HCT116 (cell line): Measurements from ENCODE around the gene BRD3OS. TPM values are rescaled to one million over a fixed set of nuclear protein-coding genes. Genes with fewer than 3 reads are reported as not detected.

Experiments used
- ATAC-seq: fragments of 200-7000 bp; cut with Tn5 transposase; 2 replicates; pipeline ENCODE4 v1.9.1; 2020; ENCODE audit warnings: mild to moderate bottlenecking, moderate library complexity
- BruUV-seq: library from RNA; stranded (reverse); fragments of 400-500 nt; replicated peaks from 2 replicates; lab custom pipeline; 2021; lab: Mats Ljungman, UMichigan
- CTCF ChIA-PET: fragments of 300-600 bp; sonication (Branson Sonifier 250); formaldehyde crosslinking; loops from one replicate; lab custom pipeline; 2021; ENCODE audit warnings: antibody characterized with exemption; lab: Charles Lee
- POLR2A ChIA-PET: fragments of 300-600, 350-600 bp; sonication (Branson Sonifier 250); formaldehyde crosslinking; loops from one replicate; lab custom pipeline; 2021; ENCODE audit warnings: antibody characterized with exemption; lab: Charles Lee
- RAD21 ChIA-PET, 2 experiments: fragments of 300-600 bp; sonication (Branson Sonifier 250); formaldehyde crosslinking; loops; one replicate each; lab custom pipeline; 2023; ENCODE audit warnings: low total read pairs in 2 of 2; ENCODE audit not compliant: uncharacterized antibody in 2 of 2, unreplicated experiment in 2 of 2, low non-redundant PET in 1 of 2; lab: Charles Lee
- DNase-seq: peaks from one replicate; pipeline ENCODE4 v3.0.0-alpha.2; 2010; ENCODE audit warnings: low read depth, low spot score
- H2AFZ ChIP-seq: fragments of 200-600 bp; shearing (Covaris generic), sonication (generic); 2 replicates; pipeline ENCODE4 v1.6.1; 2017; ENCODE audit warnings: low read depth, mixed run types, mixed read lengths, antibody characterized with exemption, low read length; ENCODE audit not compliant: poor library complexity, severe bottlenecking
- H3K27ac ChIP-seq: 2 replicates; pipeline ENCODE4 v1.5.1; 2012; ENCODE audit warnings: low read depth, low read length
- H3K27me3 ChIP-seq: fragments of 200-600 bp; sonication (generic); 2 replicates; pipeline ENCODE4 v1.6.1; 2016; ENCODE audit warnings: mixed run types, low read length, mixed read lengths; ENCODE audit not compliant: insufficient read depth
- H3K36me3 ChIP-seq, 2 experiments: fragments of 200-500 bp in 1 of 2; fragments of 200-600 bp in 1 of 2; sonication (Bioruptor generic) in 1 of 2; sonication (generic) in 1 of 2; 2 replicates each; pipeline versions ENCODE4 v1.5.1 to v1.6.1; 2014 to 2016; ENCODE audit warnings: low read length in 2 of 2, inconsistent platforms in 1 of 2, mixed read lengths in 1 of 2, mixed run types in 1 of 2; ENCODE audit not compliant: insufficient read depth in 2 of 2, control insufficient read depth in 1 of 2
- H3K4me1 ChIP-seq, 2 experiments: fragments of 200-600 bp in 1 of 2; sonication (generic) in 1 of 2; 2 replicates each; pipeline versions ENCODE4 v1.5.1 to v1.6.1; 2012 to 2017; ENCODE audit warnings: low read length in 2 of 2, inconsistent platforms in 1 of 2, mild to moderate bottlenecking in 1 of 2, mixed read lengths in 1 of 2, mixed run types in 1 of 2, moderate library complexity in 1 of 2; ENCODE audit not compliant: insufficient read depth in 2 of 2, control insufficient read depth in 1 of 2
- H3K4me2 ChIP-seq: fragments of 200-600 bp; sonication (generic); 2 replicates; pipeline ENCODE4 v1.6.1; 2017; ENCODE audit warnings: mixed run types, low read length, mixed read lengths
- H3K4me3 ChIP-seq, 2 experiments: fragments of 200-600 bp in 1 of 2; sonication (generic) in 1 of 2; replicated peaks in 1 of 2; 2 replicates each; pipeline ENCODE4 v1.5.1; 2011 to 2016; ENCODE audit warnings: low read length in 2 of 2, control low read depth in 1 of 2, low read depth in 1 of 2, mild to moderate bottlenecking in 1 of 2, mixed read lengths in 1 of 2, mixed run types in 1 of 2
- H3K79me2 ChIP-seq: fragments of 200-600 bp; sonication (generic); 2 replicates; pipeline ENCODE4 v1.6.1; 2017; ENCODE audit warnings: mild to moderate bottlenecking, mixed run types, low read length, moderate library complexity, mixed read lengths; ENCODE audit not compliant: insufficient read depth
- H3K9ac ChIP-seq: fragments of 200-600 bp; sonication (generic); 2 replicates; pipeline ENCODE4 v1.6.1; 2016; ENCODE audit warnings: low read length, mixed read lengths
- H3K9me2 ChIP-seq: fragments of 200-600 bp; sonication (generic), shearing (Covaris generic); 2 replicates; pipeline ENCODE4 v1.6.1; 2017; ENCODE audit warnings: mixed run types, mild to moderate bottlenecking, moderate library complexity; ENCODE audit not compliant: insufficient read depth
- H3K9me3 ChIP-seq, 2 experiments: fragments of 200-500 bp in 1 of 2; fragments of 200-600 bp in 1 of 2; sonication (Bioruptor generic) in 1 of 2; sonication (generic) in 1 of 2; 2 replicates each; pipeline ENCODE4 v1.6.1; 2014 to 2017; ENCODE audit warnings: low read length in 2 of 2, mixed read lengths in 2 of 2, inconsistent platforms in 1 of 2, low read depth in 1 of 2, mild to moderate bottlenecking in 1 of 2, mixed run types in 1 of 2, moderate library complexity in 1 of 2; ENCODE audit not compliant: control insufficient read depth in 1 of 2, insufficient read depth in 1 of 2
- H4K20me1 ChIP-seq: fragments of 200-600 bp; sonication (generic), shearing (Covaris generic); 2 replicates; pipeline ENCODE4 v1.6.1; 2017; ENCODE audit warnings: mixed run types, mild to moderate bottlenecking, moderate library complexity; ENCODE audit not compliant: insufficient read depth
- ATF3 ChIP-seq: IDR thresholded peaks from 2 replicates; pipeline ENCODE4 v1.6.1; 2012
- CBX3 ChIP-seq: IDR thresholded peaks from 2 replicates; pipeline ENCODE4 v1.6.1; 2012; ENCODE audit warnings: low read depth
- CTCF ChIP-seq, 3 experiments: fragments of 200-600 bp in 1 of 3; sonication (generic) in 1 of 3; IDR thresholded peaks in 2 of 3; conservative IDR thresholded peaks in 1 of 3; 2 replicates each; pipeline ENCODE4 v1.5.1; 2012 to 2017; ENCODE audit warnings: low read depth in 2 of 3, low read length in 2 of 3, antibody characterized with exemption in 1 of 3, borderline replicate concordance in 1 of 3, control low read depth in 1 of 3, mild to moderate bottlenecking in 1 of 3, mixed read lengths in 1 of 3, mixed run types in 1 of 3, moderate library complexity in 1 of 3; ENCODE audit not compliant: insufficient read depth in 1 of 3
- EGR1 ChIP-seq: IDR thresholded peaks from 2 replicates; pipeline ENCODE4 v1.6.1; 2012; ENCODE audit warnings: low read depth
- ELF1 ChIP-seq: IDR thresholded peaks from 2 replicates; pipeline ENCODE4 v1.6.1; 2012; ENCODE audit warnings: low read depth, borderline replicate concordance
- EZH2phosphoT487 ChIP-seq: fragments of 200-600 bp; IDR thresholded peaks from 2 replicates; pipeline ENCODE4 v1.6.1; 2018; ENCODE audit warnings: antibody characterized with exemption, borderline replicate concordance
- JUND ChIP-seq: IDR thresholded peaks from 2 replicates; pipeline ENCODE4 v1.6.1; 2012
- MAX ChIP-seq: IDR thresholded peaks from 2 replicates; pipeline ENCODE4 v1.6.1; 2012
- POLR2AphosphoS5 ChIP-seq: IDR thresholded peaks from 2 replicates; pipeline ENCODE4 v1.6.1; 2011; ENCODE audit warnings: mild to moderate bottlenecking, low read depth, low read length, moderate library complexity
- REST ChIP-seq: IDR thresholded peaks from 2 replicates; pipeline ENCODE4 v1.6.1; 2012; ENCODE audit warnings: low read depth
- SRF ChIP-seq: IDR thresholded peaks from 2 replicates; pipeline ENCODE4 v1.6.1; 2012; ENCODE audit warnings: low read depth
- TCF7L2 ChIP-seq: IDR thresholded peaks from 2 replicates; pipeline ENCODE4 v1.7.0; 2011; ENCODE audit warnings: borderline replicate concordance, inconsistent platforms; ENCODE audit not compliant: insufficient read depth, insufficient read length; ENCODE audit errors: extremely low read depth
- ZBTB33 ChIP-seq: IDR thresholded peaks from 2 replicates; pipeline ENCODE4 v1.6.1; 2011; ENCODE audit warnings: mild to moderate bottlenecking, low read length, moderate library complexity; ENCODE audit not compliant: insufficient replicate concordance; ENCODE audit errors: extremely low read depth
- ZFX ChIP-seq: fragments of 450-650 bp; IDR thresholded peaks from 2 replicates; pipeline ENCODE4 v1.6.1; 2017
- ZNF274 ChIP-seq: fragments of 200-500 bp; sonication (Bioruptor generic); IDR thresholded peaks from 2 replicates; pipeline ENCODE4 v1.6.1; 2014; ENCODE audit warnings: mild to moderate bottlenecking, low read depth, low read length, inconsistent platforms
- intact Hi-C: fragments of 100-400 bp; cut with micrococcal nuclease; formaldehyde crosslinking; loops from 2 replicates; pipeline ENCODE4 v1.10.0; 2022
- total RNA-seq: library from RNA; stranded (reverse); gene quantifications from one replicate; pipeline ENCODE4 v1.2.1, GENCODE V29; 2021; ENCODE audit not compliant: unreplicated experiment

Gene BRD3OS
- total RNA-seq, 1 experiment from 2014 or later: 17.0 TPM

- no TSS peak for BruUV-seq
- no peak for ATAC-seq
- no peak overlapping the region for H3K27ac ChIP-seq
- no peak for DNase-seq
- ChIA-PET CTCF (no interaction called here), RAD21 (no interaction called here), POLR2A (no interaction called here)
- no peak for TF ChIP-seq ELF1
- TF ChIP-seq CBX3: no peak
- no peak for TF ChIP-seq ZBTB33
- TF ChIP-seq ATF3: no peak
- TF ChIP-seq TCF7L2: no peak
- TF ChIP-seq ZNF274: no peak
- no peak for TF ChIP-seq MAX
- no peak for TF ChIP-seq ZFX
- no peak for TF ChIP-seq EZH2phosphoT487
- no peak for TF ChIP-seq JUND
- no peak for TF ChIP-seq REST
- no peak for TF ChIP-seq CTCF (IDR thresholded peaks at IDR 0.05 in 2 of 3, conservative IDR thresholded peaks at IDR 0.05 in 1 of 3; ENCODE audit: borderline replicate concordance in 1 of 3, insufficient read depth in 1 of 3, low read depth in 2 of 3, low read length in 2 of 3)
- TF ChIP-seq POLR2AphosphoS5: no peak
- TF ChIP-seq EGR1: no peak
- no peak for TF ChIP-seq SRF
- H3K4me3 ChIP-seq: no peak overlapping the region
- intact Hi-C loops: no loop called here
- H3K9me3 ChIP-seq: no peaks in the 10 kb centered on the region
- H3K9ac ChIP-seq: no peak overlapping the region
- no peaks in the 10 kb centered on the region for H3K27me3 ChIP-seq
- no peaks in the 10 kb centered on the region for H3K36me3 ChIP-seq
- H3K79me2 ChIP-seq: peaks cover 49% of the 10 kb centered on the region
- H4K20me1 ChIP-seq: no peaks in the 10 kb centered on the region
- no peaks in the 10 kb centered on the region for H3K9me2 ChIP-seq
- H2AFZ ChIP-seq: no peak overlapping the region
- peaks cover 4 to 18% of the 10 kb centered on the region in 2 experiments; a peak in 3 of 4 replicates for H3K4me1 ChIP-seq
- H3K4me2 ChIP-seq: no peak overlapping the region
Observed at GRCh38 chr9:134058716-134059115, 33.4 kb downstream of the BRD3OS start.
